K562 (cell line): Measurements from ENCODE around the gene ZNHIT6. TPM values are rescaled to one million over a fixed set of nuclear protein-coding genes. Genes with fewer than 3 reads are reported as not detected.

ENCODE experiments used
- CEBPZ ChIP-seq: fragments of 150-350 bp; IDR thresholded peaks from 2 replicates; pipeline ENCODE4 v1.6.1; 2014; ENCODE audit warnings: low read depth, mild to moderate bottlenecking, low read length, borderline replicate concordance
- CREB3 ChIP-seq: fragments of 450-650 bp; conservative IDR thresholded peaks from 2 replicates; pipeline ENCODE4 v1.6.1; 2016; ENCODE audit warnings: missing genetic modification characterization, low read depth, mild to moderate bottlenecking, missing compliant biosample characterization, moderate library complexity
- SMAD2 ChIP-seq: fragments of 150-350 bp; IDR thresholded peaks from 2 replicates; pipeline ENCODE4 v1.6.1; 2014; ENCODE audit warnings: low read depth, mild to moderate bottlenecking, low read length
- U2AF2 ChIP-seq: fragments of 200-400 bp; formaldehyde crosslinking; optimal IDR thresholded peaks from 2 replicates; pipeline ENCODE3; 2017; ENCODE audit warnings: low read depth, mild to moderate bottlenecking, low read length
- USF1 ChIP-seq: sonication (generic); formaldehyde crosslinking; IDR thresholded peaks from 2 replicates; pipeline ENCODE4 v1.9.0; 2022; ENCODE audit warnings: mild to moderate bottlenecking, missing genetic modification reagents
- polyA plus RNA-seq, 8 experiments: library from polyadenylated mRNA; depleted of rRNA in 4 of 8; stranded (reverse) in 5 of 8; unstranded in 3 of 8; fragments of >200 nt; fragmentation: Nextera tagmentation in 2 of 8; fragmentation: Illumina TruSeq in 1 of 8; extraction: Ambion mirVana in 2 of 8; extraction: Trizol in 1 of 8; gene quantifications; 2 replicates each; pipeline versions ENCODE4 v1.2.1 to v1.2.3, GENCODE V29; 2011 to 2014; ENCODE audit warnings: inconsistent platforms in 1 of 8, missing spikeins in 1 of 8
- total RNA-seq, 7 experiments: library from RNA; depleted of rRNA in 6 of 7; stranded (reverse); fragments of >200 nt in 6 of 7; fragmentation: Illumina TruSeq in 2 of 7; extraction: Trizol in 2 of 7; gene quantifications; 2 replicates each; pipeline versions ENCODE4 v1.2.1 to v1.2.3, GENCODE V29; 2011 to 2021; ENCODE audit warnings: low replicate concordance in 1 of 7
- TF ChIP-seq, protein P1 (sequence below): fragments of 250-450 bp; sonication (Bioruptor Pico); IDR thresholded peaks from 2 replicates; pipeline ENCODE4 v1.5.0; 2021; ENCODE audit warnings: mild to moderate bottlenecking, borderline replicate concordance
- TF ChIP-seq, protein P2 (sequence below), 2 experiments: fragments of 150-350 bp in 1 of 2; IDR thresholded peaks; 2 replicates each; pipeline ENCODE4 v1.6.1; 2012 to 2016; ENCODE audit warnings: low read depth in 2 of 2, low read length in 2 of 2, mild to moderate bottlenecking in 1 of 2, moderate library complexity in 1 of 2

Gene ZNHIT6
- total and polyA plus RNA-seq, 9 of the 15 experiments (the other 6 are each of a cell fraction or from before 2014, with no cell fraction given): 15.4 to 37.6 (median 21.7) TPM

DNA sequence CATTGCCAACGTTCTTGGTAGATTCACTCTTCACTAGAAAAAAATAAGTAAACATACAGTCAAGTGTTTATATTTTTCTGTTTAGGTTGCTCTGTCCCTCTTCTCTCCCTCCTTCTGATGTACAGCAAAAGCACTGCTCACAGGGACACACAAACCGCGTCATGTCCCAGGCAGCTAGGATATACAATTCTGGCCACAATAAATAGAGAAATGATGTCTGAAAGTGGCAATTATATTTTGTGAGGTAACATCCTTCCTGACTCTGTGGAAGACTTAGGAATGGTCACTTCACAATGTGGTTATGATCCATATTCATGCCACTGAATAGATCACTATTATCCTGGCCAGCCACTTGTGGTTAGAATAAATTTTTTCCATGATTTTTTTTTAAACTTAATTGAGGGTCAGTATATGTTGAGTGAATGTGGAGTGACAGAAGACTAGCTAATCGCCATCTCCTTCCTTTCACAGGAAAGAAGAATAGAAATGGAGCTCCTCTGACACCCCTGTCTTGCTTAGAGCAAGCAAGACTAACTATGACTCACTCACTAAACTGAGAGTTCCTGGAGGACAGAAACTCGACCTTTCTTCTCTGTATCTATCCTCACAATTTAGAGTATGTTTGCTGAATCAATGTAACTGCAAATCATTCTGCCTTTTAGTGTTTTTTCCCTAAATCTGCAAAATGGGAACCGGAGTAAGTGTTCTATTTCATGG lies 54.0 kb downstream of the ZNHIT6 start (continued):
- TF ChIP-seq, protein P1, sequence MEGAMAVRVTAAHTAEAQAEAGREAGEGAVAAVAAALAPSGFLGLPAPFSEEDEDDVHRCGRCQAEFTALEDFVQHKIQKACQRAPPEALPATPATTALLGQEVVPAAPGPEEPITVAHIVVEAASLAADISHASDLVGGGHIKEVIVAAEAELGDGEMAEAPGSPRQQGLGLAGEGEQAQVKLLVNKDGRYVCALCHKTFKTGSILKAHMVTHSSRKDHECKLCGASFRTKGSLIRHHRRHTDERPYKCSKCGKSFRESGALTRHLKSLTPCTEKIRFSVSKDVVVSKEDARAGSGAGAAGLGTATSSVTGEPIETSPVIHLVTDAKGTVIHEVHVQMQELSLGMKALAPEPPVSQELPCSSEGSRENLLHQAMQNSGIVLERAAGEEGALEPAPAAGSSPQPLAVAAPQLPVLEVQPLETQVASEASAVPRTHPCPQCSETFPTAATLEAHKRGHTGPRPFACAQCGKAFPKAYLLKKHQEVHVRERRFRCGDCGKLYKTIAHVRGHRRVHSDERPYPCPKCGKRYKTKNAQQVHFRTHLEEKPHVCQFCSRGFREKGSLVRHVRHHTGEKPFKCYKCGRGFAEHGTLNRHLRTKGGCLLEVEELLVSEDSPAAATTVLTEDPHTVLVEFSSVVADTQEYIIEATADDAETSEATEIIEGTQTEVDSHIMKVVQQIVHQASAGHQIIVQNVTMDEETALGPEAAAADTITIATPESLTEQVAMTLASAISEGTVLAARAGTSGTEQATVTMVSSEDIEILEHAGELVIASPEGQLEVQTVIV (CRISPR knock-in tag): no peak
- TF ChIP-seq U2AF2 (no peak), USF1 (no peak), SMAD2 (no peak), CEBPZ (no peak), CREB3 (no peak)
- TF ChIP-seq, protein P2, sequence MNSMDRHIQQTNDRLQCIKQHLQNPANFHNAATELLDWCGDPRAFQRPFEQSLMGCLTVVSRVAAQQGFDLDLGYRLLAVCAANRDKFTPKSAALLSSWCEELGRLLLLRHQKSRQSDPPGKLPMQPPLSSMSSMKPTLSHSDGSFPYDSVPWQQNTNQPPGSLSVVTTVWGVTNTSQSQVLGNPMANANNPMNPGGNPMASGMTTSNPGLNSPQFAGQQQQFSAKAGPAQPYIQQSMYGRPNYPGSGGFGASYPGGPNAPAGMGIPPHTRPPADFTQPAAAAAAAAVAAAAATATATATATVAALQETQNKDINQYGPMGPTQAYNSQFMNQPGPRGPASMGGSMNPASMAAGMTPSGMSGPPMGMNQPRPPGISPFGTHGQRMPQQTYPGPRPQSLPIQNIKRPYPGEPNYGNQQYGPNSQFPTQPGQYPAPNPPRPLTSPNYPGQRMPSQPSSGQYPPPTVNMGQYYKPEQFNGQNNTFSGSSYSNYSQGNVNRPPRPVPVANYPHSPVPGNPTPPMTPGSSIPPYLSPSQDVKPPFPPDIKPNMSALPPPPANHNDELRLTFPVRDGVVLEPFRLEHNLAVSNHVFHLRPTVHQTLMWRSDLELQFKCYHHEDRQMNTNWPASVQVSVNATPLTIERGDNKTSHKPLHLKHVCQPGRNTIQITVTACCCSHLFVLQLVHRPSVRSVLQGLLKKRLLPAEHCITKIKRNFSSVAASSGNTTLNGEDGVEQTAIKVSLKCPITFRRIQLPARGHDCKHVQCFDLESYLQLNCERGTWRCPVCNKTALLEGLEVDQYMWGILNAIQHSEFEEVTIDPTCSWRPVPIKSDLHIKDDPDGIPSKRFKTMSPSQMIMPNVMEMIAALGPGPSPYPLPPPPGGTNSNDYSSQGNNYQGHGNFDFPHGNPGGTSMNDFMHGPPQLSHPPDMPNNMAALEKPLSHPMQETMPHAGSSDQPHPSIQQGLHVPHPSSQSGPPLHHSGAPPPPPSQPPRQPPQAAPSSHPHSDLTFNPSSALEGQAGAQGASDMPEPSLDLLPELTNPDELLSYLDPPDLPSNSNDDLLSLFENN (IDR thresholded peaks at IDR 0.05; ENCODE audit: low read depth in 2 of 2, low read length in 2 of 2): no peak
- TF ChIP-seq, all 486 proteins: peak for 0
